Fibroblast of skin of abdomen (primary cell): ENCODE results near the gene TRPM3.
A peak's percentile ranks its signal among the peaks of the same experiment; 100 is the strongest.

Source experiments
- DNase-seq: peaks from one replicate; pipeline ENCODE4 v3.0.0-alpha.2; 2013

Gene TRPM3

DNA sequence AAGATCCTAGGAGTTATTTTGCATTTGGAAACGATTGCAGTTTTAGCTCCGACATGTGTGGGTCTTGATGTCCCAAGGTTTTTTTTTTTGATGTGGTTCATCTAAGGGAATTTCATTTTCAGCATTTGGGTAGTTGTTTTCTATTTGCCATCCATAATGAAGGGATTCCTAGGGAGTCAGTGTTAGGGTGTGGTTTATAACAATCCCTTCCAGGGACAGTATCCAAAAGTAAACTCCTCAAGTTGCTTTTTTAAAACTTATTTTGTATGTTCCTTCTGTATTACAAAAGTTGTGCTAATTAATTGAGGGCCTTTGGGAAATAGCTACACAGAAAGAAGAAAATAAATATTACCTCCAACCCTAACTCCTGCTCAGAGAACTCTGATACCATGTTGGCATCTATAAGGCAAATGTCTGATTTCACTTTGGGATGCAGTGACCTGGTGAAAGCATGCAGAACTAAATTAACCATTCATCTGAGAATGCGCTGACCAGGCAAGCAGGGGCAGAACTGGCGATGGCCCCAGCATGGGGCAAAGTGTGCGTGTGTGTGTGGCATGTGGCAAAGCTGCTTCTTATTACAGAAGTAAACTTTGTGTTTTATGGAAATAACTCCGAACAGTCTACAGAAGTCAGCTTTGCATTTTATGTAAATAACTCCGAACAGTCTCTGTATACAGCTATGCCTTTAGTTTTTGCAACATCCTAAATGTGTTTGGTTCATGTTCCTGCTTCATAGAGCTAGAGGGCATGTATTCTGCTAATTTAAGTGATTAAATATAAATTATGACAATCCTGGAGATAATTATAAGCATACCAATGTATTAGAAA, 237.2 kb downstream of the TRPM3 start:
- no peak for DNase-seq

DNA sequence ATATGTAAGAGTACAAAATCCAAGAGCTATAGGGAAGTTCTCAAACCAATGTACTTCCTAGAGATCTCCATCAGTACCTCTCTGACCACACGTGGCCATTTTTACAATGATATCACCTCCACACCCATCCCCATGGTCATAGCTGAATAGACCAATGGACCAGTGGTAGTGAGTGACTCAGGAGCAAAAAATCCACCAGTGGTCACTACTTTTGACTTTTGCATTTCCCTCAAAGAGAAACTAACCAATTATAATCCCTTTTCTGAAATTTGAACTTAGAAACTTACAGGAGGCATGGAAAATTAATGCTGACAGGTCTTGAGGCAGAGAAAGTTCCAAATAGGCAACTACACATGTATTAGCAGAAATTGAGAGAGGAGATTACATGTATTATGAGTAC, 238.4 kb downstream of the TRPM3 start:
- DNase-seq: peak; percentile 15

DNA sequence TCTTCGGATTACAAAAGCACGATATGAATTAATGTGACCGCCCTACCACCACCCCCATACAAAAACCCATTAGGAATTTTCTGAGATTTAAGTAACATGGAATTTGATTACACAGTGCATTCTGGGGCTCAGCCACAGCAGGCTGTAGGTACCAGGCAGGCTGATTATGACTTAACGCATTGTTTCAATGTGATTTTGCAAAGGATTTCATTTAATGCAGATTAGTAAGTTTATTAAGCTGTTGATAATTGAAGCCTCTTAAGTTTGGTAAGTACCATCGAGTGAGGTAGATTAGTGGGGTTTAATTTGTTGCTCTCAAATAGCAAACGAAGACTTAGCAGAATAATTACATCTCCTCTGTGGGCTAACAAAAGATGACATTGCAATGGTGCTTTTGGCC, 240.1 kb downstream of the TRPM3 start:
- DNase-seq: no peak

DNA sequence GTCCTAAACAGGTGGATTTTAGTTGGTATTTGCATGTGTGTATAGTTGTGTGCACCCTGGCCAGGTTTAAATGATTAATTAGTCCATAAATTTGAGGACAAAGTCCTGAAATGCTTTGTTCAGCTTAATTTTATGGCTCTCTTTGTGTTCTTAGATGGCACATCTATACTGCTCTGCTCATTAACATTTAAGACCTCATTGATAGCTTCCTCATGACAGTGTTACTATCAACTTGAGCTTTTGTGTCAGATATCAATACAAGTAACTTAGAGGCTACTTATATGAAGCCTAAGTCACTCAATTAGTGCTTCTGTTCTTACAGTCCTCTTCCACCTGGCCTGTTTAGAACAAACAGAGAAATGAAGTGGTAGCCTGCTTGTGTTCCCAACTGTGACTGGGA, 240.9 kb downstream of the TRPM3 start:
- DNase-seq: no peak

DNA sequence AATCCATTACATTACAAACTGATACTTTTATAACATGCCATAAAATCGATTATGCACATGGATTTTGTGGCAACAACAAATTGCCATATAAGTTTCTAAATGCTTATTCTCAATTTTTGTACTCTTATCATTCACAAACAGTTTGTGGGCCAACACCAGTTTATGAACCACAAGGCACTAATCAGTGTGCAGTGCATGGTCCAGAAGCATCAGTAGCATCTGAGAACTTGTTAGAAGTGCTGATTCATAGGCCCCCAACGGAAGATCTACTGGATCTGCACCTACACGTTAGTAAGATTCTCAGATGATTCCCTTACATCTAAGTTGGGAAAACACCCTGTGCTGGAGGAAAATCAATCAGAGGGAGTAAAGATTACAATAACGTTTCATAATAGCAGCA, 242.8 kb downstream of the TRPM3 start:
- DNase-seq: no peak

DNA sequence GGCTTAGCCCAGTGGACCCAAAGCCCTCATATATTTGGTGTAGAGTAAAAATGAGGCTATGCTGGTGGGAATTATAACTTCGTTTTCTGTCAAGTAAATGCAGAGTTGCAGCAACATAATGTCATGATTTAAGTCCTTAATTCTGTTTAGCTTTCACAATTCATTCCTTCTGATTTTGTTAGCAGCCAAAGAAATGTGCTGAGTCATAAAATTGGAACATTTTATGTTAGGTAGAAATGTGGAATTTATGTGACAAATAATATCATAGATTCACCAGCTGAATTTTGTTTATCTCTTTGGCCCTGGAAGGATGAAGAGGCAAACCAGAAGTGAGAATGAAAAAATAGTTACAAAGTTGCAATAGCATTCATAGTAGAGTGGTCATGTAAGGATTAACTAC, 247.0 kb downstream of the TRPM3 start:
- peak; percentile 13 for DNase-seq

DNA sequence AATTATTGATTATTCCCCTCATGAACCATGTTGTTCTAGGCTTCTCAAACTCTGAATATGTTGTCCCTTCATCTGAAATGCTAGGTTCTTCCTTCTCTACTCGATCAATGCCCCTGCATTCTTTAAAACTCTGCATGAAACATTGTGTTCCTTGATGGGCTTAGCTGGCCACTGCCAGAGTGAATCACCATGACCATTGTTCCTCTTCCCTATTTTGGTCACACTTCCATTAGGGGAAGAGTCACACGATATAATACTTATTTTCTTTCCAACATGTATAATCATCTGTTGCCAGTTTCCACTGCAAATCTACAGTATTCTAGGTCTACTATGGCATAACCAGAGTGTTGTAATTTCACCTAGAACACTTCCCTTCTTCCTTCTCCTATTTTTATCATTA, 247.9 kb downstream of the TRPM3 start:
- DNase-seq: no peak

DNA sequence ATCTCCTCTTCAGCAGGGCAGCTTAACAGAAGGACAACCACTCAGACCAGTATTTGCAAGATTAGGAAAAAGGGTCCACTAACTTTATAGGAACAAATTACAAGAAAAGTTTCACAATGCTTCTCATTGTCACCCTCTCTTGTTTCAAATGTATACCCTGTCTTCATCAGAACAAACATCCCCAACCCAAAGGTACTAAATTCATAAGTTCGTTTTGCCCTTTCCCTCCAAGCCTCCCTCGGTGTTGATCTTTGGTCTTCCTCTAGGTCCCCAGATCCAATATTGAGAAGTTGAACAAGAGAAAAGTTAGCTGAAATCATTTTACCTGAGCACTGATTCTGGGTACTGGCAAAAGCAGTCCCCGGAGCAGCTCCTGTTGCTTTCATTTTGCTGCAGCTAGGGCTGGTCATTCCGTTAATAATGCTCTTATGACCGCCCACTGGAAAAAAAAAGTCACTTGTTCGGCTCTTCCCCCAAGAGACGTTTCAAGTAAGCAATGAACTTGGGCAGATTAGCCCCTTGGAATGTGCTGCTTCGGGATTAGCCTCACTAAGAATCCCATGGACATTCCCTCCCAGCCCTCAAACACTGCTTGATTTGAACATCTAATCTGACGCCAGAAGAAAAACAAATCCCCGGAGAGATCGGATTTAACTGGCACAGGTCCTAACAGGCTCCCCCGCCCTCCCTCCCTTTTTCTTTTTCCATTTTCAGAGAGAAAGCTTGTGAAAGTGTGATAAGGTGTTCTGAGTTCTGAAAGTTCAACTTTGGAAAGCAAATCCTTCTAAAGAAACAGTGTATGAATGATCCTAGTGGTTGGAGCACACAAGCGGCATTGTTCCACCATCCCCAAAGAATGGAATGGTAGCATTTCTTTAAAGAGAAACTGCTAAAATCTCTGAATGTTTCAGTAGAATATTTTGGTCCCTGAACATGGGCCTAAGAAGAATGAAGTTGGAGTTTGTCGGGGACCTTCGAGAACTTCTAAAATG, 252.5 kb downstream of the TRPM3 start:
- DNase-seq: no peak

DNA sequence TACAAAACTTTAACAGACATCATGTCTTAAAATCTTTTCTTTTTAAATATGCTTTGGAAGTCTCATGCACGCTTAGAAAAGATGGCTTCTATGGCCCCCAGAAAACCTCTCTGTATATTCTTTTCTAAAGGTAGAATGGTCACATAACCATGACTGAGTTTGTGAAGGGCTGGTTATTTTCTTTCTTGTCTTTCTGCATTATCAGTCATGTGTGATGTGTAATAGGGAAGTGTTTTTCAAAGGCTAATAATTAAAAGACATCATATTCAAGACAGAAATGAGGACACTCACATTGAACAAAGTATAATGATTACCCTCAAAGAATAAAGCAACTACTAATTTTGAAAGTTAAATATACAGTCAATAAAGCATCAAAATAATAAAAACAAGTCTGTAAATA, 253.4 kb downstream of the TRPM3 start:
- DNase-seq: no peak

DNA sequence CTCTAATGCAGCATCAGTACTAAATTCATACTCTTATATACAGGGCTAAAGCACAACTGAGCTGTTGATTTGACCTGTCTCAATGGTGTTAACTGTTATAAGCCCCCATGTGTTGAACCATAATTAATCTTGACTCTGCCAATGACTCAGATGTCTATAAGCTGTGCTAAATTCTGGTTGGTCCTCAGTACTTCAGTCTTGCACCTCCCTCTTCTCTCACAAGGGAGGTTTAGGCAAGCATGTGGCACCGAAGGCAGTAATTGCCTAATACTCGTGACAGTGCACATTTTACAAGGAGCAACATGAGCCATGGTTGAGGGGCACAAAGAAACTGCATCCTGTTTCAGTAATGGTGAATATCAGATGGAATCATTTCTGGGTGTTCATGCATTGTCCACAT, 255.9 kb downstream of the TRPM3 start:
- DNase-seq: no peak

DNA sequence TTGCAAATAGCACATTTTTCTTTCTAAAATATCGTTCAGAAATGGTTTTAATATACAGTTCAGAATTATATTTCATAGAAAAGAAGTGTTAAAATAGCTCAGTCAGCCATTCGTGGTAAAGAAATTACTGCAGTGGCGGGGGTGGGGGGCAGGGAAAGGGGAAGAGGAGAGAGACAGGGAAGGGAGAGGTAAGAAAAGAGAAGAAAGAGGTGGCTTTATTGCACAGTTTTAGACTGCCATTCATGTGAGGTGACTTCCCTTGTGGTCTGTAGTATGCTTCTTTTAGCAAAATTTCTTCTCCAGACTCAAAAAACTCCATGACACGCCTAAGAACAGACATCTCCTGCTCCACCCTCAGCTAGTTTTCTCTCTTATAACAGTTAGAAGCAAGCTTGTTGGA, 259.6 kb downstream of the TRPM3 start:
- no peak for DNase-seq

DNA sequence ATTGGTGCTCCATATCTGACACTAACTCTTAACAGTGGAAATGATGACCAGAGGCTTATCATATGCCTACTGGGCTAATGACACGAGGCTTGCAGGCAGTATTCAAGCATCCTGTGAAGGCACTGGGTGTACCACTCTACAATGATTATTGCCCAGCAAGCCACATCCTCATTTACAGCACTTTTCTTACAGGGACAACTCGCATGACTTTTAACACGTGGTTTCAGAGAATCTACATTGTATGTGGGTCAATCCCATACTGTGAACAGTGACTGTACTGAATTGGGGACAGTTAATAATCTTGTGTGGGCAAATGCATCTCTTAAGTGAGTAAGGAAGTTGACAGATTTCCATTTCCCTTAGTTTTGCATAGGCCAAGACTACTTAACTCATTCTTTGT, 260.0 kb downstream of the TRPM3 start:
- DNase-seq: no peak

DNA sequence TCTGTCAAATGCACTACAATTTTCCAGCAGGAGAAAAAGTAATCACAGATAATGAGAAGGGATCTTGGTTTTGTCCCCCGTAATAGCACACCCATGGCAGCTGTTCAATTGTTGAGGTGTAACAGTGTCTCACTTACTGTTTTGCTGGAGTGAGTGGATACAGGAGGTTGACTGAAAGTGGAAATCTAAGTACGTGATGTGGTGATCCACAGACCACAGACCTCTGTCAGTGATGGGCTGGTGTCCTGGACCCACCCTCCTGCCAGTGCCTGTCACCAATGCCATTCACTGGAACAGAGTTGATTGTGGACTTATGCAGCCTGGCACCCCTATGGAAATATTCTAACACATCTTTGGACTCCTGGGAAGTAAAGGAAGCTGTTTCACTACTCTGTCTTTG, 261.7 kb downstream of the TRPM3 start:
- DNase-seq: no peak

DNA sequence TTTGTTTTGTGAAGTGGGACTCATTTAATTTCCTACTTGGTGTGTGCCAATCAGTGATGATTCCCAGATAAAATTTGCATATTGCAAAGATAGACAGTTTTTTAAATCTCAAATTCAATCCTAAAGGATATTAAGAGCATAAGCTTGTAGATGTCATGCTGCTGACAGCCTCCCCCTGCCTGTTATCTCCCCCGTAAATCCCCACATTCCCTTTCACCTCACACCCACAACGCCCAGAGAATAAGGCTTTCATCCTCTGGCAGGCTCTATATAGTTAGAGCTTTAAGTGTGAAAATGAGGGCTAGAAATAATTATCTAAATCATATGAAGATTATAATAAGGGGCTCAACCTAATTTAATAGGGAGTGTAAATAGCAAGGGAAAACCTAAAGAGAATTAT, 265.0 kb downstream of the TRPM3 start:
- no peak for DNase-seq

DNA sequence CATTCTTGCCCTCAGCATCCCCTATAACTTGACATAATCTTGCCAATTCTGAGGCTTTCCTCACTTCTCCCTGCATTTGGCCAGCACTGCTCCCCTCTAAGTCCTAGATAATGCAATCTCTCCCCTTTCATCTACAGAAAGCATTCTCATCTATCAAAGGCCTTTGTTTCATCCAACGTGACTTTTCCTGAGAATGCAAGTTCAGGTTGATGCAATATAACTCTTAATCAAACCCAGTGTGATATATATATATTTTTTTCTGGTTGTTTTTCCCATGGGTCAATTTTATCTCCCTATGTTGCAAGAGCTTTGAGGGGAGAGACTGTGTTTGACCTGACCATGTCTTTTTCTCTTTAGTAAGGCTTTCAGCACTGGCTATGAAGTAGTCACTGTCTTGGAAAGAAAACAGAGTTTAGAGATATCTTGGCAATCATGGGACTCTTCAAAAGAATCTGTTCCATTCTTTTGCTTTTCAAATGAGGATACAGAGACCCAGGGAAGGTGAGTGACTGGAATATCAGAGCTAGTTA, 268.6 kb downstream of the TRPM3 start:
- peak; percentile 11 for DNase-seq

DNA sequence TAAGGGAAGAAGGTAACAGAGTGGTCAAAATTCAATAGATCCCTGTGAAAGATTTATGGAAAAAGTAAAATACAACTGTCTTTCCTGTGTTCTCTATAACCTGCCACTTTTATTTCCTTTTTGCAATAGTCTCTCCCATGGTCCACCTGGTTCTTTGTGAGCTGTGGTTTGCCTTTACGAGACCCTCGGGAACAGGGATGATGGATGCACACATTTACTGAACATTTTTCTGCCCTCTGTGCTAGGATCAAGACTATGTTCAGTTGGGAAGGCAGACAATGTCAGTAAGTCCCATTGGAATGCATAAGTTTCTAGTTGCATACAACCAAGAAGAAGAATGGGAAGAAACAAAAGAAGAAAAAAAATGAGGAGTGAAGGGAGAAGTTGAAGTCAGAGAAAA, 281.2 kb downstream of the TRPM3 start:
- DNase-seq: no peak

DNA sequence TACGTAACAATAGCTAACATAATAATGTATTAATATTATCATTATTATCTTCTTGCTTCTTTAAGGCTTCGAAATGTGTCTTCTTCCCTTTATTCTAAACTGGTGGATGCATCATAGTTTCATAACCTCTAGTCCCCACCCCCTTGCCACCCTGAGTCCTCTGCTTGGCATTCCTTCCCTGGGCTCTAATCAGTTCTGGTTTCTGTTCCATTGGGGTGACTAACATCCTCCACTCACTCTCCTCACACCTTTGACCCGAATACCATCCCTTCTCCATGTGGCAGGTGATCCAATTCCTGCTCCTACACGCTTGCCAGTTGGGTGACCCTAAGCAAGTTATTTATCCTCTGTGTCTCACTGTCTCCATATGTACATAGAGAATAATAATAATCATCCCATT, 286.1 kb downstream of the TRPM3 start:
- no peak for DNase-seq

DNA sequence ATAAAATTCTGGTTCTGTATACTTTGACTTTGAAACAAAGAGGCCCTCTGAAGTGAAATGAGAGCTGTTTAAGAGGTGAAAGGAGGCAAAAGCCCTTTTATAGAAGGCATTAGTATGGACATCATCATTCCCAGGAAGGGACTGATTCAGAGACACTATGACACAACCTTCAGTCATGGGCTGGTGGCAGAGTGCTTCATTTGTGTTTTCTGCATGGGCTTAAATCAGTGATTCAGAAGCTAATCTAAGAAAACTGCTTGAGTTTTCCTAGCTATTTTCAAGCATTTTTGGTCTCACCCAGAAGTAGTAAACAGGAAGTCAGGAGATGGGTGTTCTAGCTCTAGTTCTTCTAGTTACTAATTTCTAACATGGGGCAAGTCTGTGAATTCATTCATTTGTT, 288.9 kb downstream of the TRPM3 start:
- peak; percentile 8 for DNase-seq

DNA sequence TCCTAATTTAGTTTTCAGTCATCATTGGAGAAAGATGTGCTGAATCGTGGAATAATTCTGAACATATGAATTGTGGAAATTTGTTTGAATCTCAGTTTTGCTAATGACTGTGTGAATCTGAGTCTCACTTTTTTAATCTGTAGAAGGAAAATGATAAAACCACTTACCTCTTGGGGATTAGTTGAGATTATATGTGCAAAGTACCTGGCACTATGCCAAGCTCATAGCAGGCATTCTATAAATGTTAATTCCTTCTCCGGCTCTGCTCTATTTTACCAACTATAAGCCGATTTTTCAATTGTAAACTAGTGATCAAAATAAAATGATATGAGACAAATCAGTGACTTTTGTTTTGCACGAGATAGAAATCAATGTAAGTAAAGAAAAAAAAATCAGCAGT, 290.8 kb downstream of the TRPM3 start:
- no peak for DNase-seq

DNA sequence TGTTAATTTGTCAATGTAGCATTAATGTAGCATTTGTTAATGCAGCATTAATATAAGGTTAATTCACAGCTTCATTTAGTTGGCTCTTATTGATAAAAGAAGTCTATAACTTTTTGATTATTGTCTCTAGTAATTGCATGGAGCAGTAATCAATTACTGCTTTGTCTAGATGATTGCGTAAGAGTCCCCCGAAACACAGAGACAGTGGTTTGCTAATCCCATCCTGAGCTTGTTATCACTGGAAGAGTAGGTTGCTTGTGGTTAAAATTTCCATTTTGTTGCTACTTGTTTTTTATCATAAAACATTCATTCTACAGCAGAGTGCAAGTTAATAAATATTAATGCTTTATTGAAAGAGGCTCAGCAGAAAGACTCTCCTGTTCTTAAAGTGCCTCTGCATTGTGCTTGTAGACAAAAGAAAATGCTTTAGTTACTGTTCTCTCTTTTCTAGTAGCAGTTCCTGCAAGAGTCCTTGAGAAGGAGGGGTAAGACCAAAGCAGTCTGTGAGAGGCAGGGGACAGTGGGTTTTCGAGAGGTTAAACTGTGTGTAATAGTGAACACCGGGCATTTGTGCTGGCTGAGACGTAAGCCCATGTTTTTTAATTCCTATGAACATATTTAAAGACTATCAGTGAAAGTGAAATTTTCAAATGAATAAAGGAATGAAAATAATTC, 291.7 kb downstream of the TRPM3 start:
- no peak for DNase-seq

DNA sequence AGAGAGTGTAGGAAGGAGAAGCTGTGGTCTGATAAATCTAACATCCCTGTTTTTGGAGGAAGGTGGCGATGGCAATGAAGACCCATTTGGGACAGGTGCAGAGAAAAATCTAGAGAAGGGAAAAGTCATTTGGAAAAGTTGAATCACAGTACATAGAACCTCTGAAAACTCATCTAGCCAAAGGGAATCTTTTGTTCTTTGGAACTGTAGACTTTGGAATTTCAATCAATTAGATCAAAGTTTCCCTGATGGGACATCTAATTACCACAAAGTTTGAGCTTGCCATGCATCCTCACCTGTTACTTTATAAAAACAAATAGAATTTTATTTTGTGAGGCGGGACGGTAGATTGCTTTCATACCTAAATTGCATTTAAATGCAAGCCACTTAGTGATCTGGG, 294.9 kb downstream of the TRPM3 start:
- DNase-seq: no peak

DNA sequence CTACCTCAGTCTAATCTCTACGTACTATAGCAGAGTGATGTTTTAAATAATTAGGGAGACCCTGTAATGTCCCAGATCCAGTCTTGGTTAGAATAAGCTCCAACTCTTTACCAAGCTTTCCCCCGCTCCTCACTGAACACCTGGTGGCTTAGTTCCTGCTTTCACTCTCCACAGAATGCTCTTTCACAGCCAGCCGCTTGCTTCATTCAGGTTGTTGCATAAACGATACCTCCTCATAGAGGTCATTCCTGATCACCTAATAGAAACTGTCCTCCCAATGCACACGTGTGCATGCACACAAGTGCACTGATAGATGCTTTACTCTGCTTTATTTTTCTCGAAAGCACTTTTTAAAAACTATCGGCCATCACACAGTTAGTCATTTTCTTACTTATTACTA, 298.1 kb downstream of the TRPM3 start:
- DNase-seq: no peak

DNA sequence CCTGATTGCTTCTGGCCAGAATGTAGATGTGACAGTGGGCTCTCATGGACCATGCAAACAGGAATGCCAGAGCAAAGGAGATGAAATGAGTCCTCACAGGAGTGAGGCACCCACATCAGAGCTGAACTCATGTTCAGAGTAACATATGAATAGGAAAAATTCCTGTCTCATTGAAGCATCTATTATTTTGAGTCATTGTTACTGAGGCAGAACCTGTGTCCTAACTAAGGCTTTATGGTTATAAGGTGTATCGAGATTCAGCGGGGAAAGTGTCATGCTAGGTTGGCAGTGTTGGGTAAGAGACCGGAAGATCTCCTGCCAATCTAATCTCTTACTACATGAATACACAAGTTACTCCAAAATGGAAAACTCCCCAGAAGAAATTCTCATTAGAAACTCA, 304.1 kb downstream of the TRPM3 start:
- DNase-seq: no peak
